ENCODE data around the gene NELL1.

NELL1 gene

GRCh38 chr11:20808328-20808727 is 138.9 kb downstream of the NELL1 start:
- H3K4me3 ChIP-seq (replicated peaks in 1 of 2; ENCODE audit: low read depth in 2 of 2, low read length in 2 of 2): no peak overlapping the region
- TF ChIP-seq, protein P1, sequence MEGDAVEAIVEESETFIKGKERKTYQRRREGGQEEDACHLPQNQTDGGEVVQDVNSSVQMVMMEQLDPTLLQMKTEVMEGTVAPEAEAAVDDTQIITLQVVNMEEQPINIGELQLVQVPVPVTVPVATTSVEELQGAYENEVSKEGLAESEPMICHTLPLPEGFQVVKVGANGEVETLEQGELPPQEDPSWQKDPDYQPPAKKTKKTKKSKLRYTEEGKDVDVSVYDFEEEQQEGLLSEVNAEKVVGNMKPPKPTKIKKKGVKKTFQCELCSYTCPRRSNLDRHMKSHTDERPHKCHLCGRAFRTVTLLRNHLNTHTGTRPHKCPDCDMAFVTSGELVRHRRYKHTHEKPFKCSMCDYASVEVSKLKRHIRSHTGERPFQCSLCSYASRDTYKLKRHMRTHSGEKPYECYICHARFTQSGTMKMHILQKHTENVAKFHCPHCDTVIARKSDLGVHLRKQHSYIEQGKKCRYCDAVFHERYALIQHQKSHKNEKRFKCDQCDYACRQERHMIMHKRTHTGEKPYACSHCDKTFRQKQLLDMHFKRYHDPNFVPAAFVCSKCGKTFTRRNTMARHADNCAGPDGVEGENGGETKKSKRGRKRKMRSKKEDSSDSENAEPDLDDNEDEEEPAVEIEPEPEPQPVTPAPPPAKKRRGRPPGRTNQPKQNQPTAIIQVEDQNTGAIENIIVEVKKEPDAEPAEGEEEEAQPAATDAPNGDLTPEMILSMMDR (IDR thresholded peaks at IDR 0.05; ENCODE audit: low read depth, low read length): no peak
- DNase-seq (ENCODE audit: low read depth in 2 of 2): no peak

GRCh38 chr11:20821046-20821445 is 151.7 kb downstream of the NELL1 start:
- no peak overlapping the region for H3K4me3 ChIP-seq (replicated peaks in 1 of 2; ENCODE audit: low read depth in 2 of 2, low read length in 2 of 2)
- TF ChIP-seq, protein P1 (IDR thresholded peaks at IDR 0.05; ENCODE audit: low read depth, low read length): no peak
- no peak for DNase-seq (ENCODE audit: low read depth in 2 of 2)

DNA sequence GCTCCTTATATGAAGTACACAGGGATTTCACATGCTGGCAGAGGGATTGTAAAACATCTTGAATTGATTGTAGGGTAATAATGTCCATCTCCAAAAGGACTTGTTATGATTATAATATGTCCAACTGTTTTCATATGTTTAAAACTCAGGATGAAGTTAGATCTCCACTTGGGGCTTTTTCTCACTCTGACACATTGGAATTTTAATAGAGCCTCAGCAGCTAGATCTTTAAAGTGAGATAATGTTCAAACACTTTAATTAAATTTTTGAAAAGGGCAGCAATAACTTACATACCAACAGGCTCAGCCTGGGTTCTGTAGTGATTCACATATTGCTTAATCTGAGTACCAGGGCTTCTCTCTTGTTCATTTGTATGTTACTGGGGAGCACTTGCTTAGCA is 152.1 kb downstream of the NELL1 start:
- TF ChIP-seq, protein P1 (IDR thresholded peaks at IDR 0.05; ENCODE audit: low read depth, low read length): no peak
- H3K4me3 ChIP-seq (replicated peaks in 1 of 2; ENCODE audit: low read depth in 2 of 2, low read length in 2 of 2): no peak overlapping the region
- DNase-seq (ENCODE audit: low read depth in 2 of 2): no peak

- TF ChIP-seq, protein P1 (IDR thresholded peaks at IDR 0.05; ENCODE audit: low read depth, low read length): no peak
These were observed 155.4 kb downstream of the NELL1 start for GRCh38 chr11:20824773-20825172.

DNA sequence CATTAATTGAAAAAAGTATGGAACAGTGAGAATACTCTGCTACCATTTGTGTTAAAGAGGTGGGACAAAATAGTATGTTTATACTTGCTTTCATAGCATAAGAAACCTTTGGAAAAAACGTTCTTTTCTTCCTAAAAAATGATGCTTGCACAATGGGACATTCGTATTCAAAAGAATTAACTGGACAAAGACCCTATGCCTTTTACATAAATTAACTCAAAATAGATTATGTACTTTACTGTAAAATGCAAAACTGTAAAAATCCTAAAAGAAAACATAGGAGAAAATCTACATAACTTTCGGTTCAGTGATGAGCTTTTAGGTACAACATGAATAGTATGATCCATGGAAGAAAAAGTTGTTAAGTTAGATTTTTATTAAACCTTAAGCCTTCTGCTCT is 166.2 kb downstream of the NELL1 start:
- H3K4me3 ChIP-seq (replicated peaks in 1 of 2; ENCODE audit: low read depth in 2 of 2, low read length in 2 of 2): no peak overlapping the region
- TF ChIP-seq, protein P1 (IDR thresholded peaks at IDR 0.05; ENCODE audit: low read depth, low read length): no peak
- DNase-seq (ENCODE audit: low read depth in 2 of 2): no peak

More at GRCh38 chr11:20824773-20825172, 155.4 kb downstream of the NELL1 start:
- no peak overlapping the region for H3K4me3 ChIP-seq (replicated peaks in 1 of 2; ENCODE audit: low read depth in 2 of 2, low read length in 2 of 2)
- DNase-seq (ENCODE audit: low read depth in 2 of 2): no peak

DNA sequence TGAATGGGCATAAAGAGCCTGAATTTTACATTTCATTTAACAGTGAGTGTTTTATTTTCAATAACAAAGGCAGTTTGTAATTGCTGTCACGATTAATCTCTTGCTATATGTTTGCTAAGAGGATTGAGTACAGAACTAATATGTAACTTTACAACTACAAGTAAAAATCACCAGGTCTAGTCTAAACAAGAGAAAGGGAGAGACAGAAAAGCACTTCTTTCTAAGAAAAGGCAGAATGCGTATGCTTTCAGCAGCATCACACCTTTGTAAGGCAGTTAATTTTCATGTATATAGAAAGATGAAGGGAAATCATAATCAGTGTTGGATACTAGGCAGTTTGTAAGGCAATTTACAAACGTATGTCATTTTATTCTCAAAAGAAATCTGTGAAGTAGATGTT is 169.8 kb downstream of the NELL1 start:
- no peak for DNase-seq (ENCODE audit: low read depth in 2 of 2)
- TF ChIP-seq, protein P1 (IDR thresholded peaks at IDR 0.05; ENCODE audit: low read depth, low read length): no peak
- no peak overlapping the region for H3K4me3 ChIP-seq (replicated peaks in 1 of 2; ENCODE audit: low read depth in 2 of 2, low read length in 2 of 2)

- H3K4me3 ChIP-seq (replicated peaks in 1 of 2; ENCODE audit: low read depth in 2 of 2, low read length in 2 of 2): no peak overlapping the region
- TF ChIP-seq, protein P1 (IDR thresholded peaks at IDR 0.05; ENCODE audit: low read depth, low read length): no peak
- no peak for DNase-seq (ENCODE audit: low read depth in 2 of 2)
These were observed 171.0 kb downstream of the NELL1 start for GRCh38 chr11:20840341-20840740.

Data from cardiac fibroblast (primary cell).